GM18873 (cell line): Measurements from ENCODE around the gene PRAMEF13.
"Not testable (repeated sequence)": the region's sequence is repeated elsewhere in the genome, so short reads cannot be mapped to it uniquely, and the experiment has no call there.

Experiments used
- ATAC-seq: cut with Tn5 transposase; IDR thresholded peaks from one replicate; pipeline ENCODE4 v1.9.1; 2021; ENCODE audit warnings: mild to moderate bottlenecking, moderate library complexity, moderate number of reproducible peaks; ENCODE audit not compliant: unreplicated experiment, low FRiP score

The PRAMEF13 gene

GRCh38 chr1:13208712-13209111 is 7.5 kb upstream of the PRAMEF13 start:
- ATAC-seq = not testable (repeated sequence)

DNA sequence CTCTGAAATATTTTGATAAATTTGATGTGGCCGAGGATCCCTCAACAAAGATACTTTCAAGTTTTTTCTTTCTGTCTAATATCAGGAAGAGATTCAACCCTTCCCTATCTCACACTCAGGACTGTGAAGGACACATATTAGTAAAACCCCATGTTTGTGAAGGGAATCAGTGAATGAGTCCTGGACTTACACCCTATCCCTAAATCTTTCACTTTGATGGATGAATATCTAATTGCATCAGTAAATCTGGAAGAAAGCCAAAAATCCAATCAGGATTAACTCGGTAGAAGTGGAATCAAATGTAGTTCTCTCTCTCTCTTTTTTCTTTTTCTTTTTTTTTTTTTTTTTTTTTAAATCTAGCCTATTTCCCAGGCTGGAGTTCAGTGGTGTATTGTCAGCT is 29.7 kb downstream of the PRAMEF13 start, which contains the start of gene PRAMEF9:
PRAMEF9 (plus strand) TSS at position 301 of the 400 bp plus-strand sequence. CDS start 3,433 bp downstream, outside the sequence.
- ATAC-seq = not testable (repeated sequence)

- ATAC-seq = not testable (repeated sequence)
These were observed 35.7 kb downstream of the PRAMEF13 start, which contains the start of gene HNRNPCL4 for GRCh38 chr1:13165531-13165930. Gene HNRNPCL4 (minus strand): TSS chr1:13165631. CDS start chr1:13165467, 164 bp downstream.

- not testable (repeated sequence) for ATAC-seq
These were observed 45.3 kb downstream of the PRAMEF13 start, which contains the start of gene PRAMEF26 for GRCh38 chr1:13155909-13156308. Gene PRAMEF26 (minus strand): TSS chr1:13156009. CDS start chr1:13153095, 2,914 bp downstream.
